GM12878 (cell line): Measurements from ENCODE around the gene NR4A2. TPM values are rescaled to one million over a fixed set of nuclear protein-coding genes. Genes with fewer than 3 reads are reported as not detected.

Source experiments
- BACH1 ChIP-seq: fragments of 450-650 bp; IDR thresholded peaks from 2 replicates; pipeline ENCODE4 v1.6.1; 2017; ENCODE audit warnings: mild to moderate bottlenecking, borderline replicate concordance
- BHLHE40 ChIP-seq, 2 experiments: fragments of 450-650 bp in 1 of 2; IDR thresholded peaks; 2 replicates each; pipeline ENCODE4 v1.6.1; 2011 to 2017; ENCODE audit warnings: low read depth in 2 of 2, borderline replicate concordance in 1 of 2, improper control_type of control experiment in 1 of 2, low read length in 1 of 2, mild to moderate bottlenecking in 1 of 2
- BMI1 ChIP-seq: fragments of 450-650 bp; IDR thresholded peaks from 2 replicates; pipeline ENCODE4 v1.6.1; 2016; ENCODE audit warnings: mild to moderate bottlenecking, moderate library complexity, borderline replicate concordance
- BRCA1 ChIP-seq: IDR thresholded peaks from 2 replicates; pipeline ENCODE4 v1.6.1; 2011; ENCODE audit warnings: low read depth, low read length, improper control_type of control experiment
- CBX5 ChIP-seq: sonication (generic); IDR thresholded peaks from 2 replicates; pipeline ENCODE4 v1.6.1; 2016; ENCODE audit warnings: low read depth, moderate library complexity, mild to moderate bottlenecking, inconsistent platforms
- DPF2 ChIP-seq: fragments of 450-650 bp; IDR thresholded peaks from 2 replicates; pipeline ENCODE4 v1.6.1; 2017; ENCODE audit warnings: mild to moderate bottlenecking
- IRF5 ChIP-seq: fragments of 450-650 bp; IDR thresholded peaks from 2 replicates; pipeline ENCODE4 v1.6.1; 2017; ENCODE audit warnings: borderline replicate concordance
- MEF2A ChIP-seq: IDR thresholded peaks from 2 replicates; pipeline ENCODE4 v1.6.1; 2011; ENCODE audit warnings: low read depth, mild to moderate bottlenecking, low read length, moderate library complexity; ENCODE audit not compliant: insufficient read depth
- MTA2 ChIP-seq: fragments of 450-650 bp; IDR thresholded peaks from 2 replicates; pipeline ENCODE4 v1.6.1; 2016; ENCODE audit warnings: low read depth, mild to moderate bottlenecking, moderate library complexity
- NR2C2 ChIP-seq: IDR thresholded peaks from 2 replicates; pipeline ENCODE4 v1.6.1; 2011; ENCODE audit warnings: borderline replicate concordance, low read depth; ENCODE audit not compliant: control insufficient read depth, insufficient read length
- NRF1 ChIP-seq: conservative IDR thresholded peaks from 2 replicates; pipeline ENCODE4 v1.6.1; 2011; ENCODE audit warnings: mild to moderate bottlenecking, low read depth, low read length, improper control_type of control experiment
- PAX5 ChIP-seq: IDR thresholded peaks from 2 replicates; pipeline ENCODE4 v1.6.1; 2011; ENCODE audit warnings: low read depth, low read length, borderline replicate concordance
- PML ChIP-seq: IDR thresholded peaks from 2 replicates; pipeline ENCODE4 v1.6.1; 2012; ENCODE audit warnings: low read length, inconsistent platforms
- RB1 ChIP-seq: fragments of 450-650 bp; formaldehyde crosslinking; IDR thresholded peaks from 2 replicates; pipeline ENCODE4 v1.6.1; 2017; ENCODE audit warnings: mild to moderate bottlenecking, borderline replicate concordance
- RELA ChIP-seq: fragments of 450-650 bp; IDR thresholded peaks from 2 replicates; pipeline ENCODE4 v1.8.0; 2014; ENCODE audit warnings: borderline replicate concordance; ENCODE audit not compliant: partially characterized antibody
- RUNX3 ChIP-seq: IDR thresholded peaks from 2 replicates; pipeline ENCODE4 v1.6.1; 2012; ENCODE audit warnings: low read length, inconsistent platforms
- SIX5 ChIP-seq: IDR thresholded peaks from 2 replicates; pipeline ENCODE4 v1.6.1; 2011; ENCODE audit warnings: mild to moderate bottlenecking, low read depth, low read length, moderate library complexity; ENCODE audit not compliant: severe bottlenecking
- SMARCA5 ChIP-seq: fragments of 450-650 bp; IDR thresholded peaks from 2 replicates; pipeline ENCODE4 v1.6.1; 2017; ENCODE audit warnings: mild to moderate bottlenecking
- USF1 ChIP-seq: IDR thresholded peaks from 2 replicates; pipeline ENCODE4 v1.6.1; 2011; ENCODE audit warnings: borderline replicate concordance, low read depth, mild to moderate bottlenecking, moderate library complexity, mixed read lengths, low read length; ENCODE audit not compliant: insufficient read depth; ENCODE audit errors: extremely low read length
- ZNF274 ChIP-seq: IDR thresholded peaks from one replicate; pipeline ENCODE4 v1.8.0; 2011; ENCODE audit not compliant: insufficient read length, insufficient read depth
- polyA plus RNA-seq, 11 experiments: library from polyadenylated mRNA; depleted of rRNA in 4 of 11; unstranded in 6 of 11; stranded (reverse) in 5 of 11; fragments of >200 nt; fragmentation: Nextera tagmentation in 4 of 11; fragmentation: Illumina TruSeq in 1 of 11; extraction: Ambion mirVana in 4 of 11; extraction: Trizol in 1 of 11; gene quantifications; 1 replicate in 1 of 11; 2 replicates in 10 of 11; pipeline versions ENCODE4 v1.2.1 to v1.2.3, GENCODE V29; 2011 to 2016; ENCODE audit warnings: inconsistent platforms in 2 of 11, missing spikeins in 2 of 11, low read depth in 1 of 11
- total RNA-seq, 4 experiments: library from RNA; depleted of rRNA in 3 of 4; stranded (reverse); fragments of >200 nt in 3 of 4; fragmentation: Illumina TruSeq in 1 of 4; extraction: Trizol in 1 of 4; gene quantifications; 2 replicates each; pipeline versions ENCODE4 v1.2.1 to v1.2.3, GENCODE V29; 2013 to 2021
- TF ChIP-seq, protein P1 (sequence below): fragments of 450-650 bp; formaldehyde crosslinking; IDR thresholded peaks from 2 replicates; pipeline ENCODE4 v1.4.0; 2022; ENCODE audit warnings: mild to moderate bottlenecking, moderate library complexity
- TF ChIP-seq, protein P2 (sequence below): fragments of 450-650 bp; IDR thresholded peaks from 2 replicates; pipeline ENCODE4 v1.6.1; 2017; ENCODE audit warnings: mild to moderate bottlenecking

The NR4A2 gene
- total and polyA plus RNA-seq, 10 of the 15 experiments (the other 5 are each of a cell fraction or from before 2014, with no cell fraction given): 0.15 to 3.4 (median 0.58) TPM

- no peak for TF ChIP-seq USF1
- no peak; the same call in 1 of the 2 replicates for TF ChIP-seq CBX5
- TF ChIP-seq, protein P1, sequence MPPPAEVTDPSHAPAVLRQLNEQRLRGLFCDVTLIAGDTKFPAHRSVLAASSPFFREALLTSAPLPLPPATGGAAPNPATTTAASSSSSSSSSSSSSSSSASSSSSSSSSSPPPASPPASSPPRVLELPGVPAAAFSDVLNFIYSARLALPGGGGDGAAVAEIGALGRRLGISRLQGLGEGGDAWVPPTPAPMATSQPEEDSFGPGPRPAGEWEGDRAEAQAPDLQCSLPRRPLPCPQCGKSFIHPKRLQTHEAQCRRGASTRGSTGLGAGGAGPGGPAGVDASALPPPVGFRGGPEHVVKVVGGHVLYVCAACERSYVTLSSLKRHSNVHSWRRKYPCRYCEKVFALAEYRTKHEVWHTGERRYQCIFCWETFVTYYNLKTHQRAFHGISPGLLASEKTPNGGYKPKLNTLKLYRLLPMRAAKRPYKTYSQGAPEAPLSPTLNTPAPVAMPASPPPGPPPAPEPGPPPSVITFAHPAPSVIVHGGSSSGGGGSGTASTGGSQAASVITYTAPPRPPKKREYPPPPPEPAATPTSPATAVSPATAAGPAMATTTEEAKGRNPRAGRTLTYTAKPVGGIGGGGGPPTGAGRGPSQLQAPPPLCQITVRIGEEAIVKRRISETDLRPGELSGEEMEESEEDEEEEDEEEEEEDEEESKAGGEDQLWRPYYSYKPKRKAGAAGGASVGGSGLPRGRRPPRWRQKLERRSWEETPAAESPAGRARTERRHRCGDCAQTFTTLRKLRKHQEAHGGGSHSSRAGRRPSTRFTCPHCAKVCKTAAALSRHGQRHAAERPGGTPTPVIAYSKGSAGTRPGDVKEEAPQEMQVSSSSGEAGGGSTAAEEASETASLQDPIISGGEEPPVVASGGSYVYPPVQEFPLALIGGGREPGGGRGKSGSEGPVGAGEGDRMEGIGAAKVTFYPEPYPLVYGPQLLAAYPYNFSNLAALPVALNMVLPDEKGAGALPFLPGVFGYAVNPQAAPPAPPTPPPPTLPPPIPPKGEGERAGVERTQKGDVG (CRISPR knock-in tag): no peak
- TF ChIP-seq RUNX3: peak; percentile 45; the same call in 1 of the 2 replicates
- TF ChIP-seq, protein P2, sequence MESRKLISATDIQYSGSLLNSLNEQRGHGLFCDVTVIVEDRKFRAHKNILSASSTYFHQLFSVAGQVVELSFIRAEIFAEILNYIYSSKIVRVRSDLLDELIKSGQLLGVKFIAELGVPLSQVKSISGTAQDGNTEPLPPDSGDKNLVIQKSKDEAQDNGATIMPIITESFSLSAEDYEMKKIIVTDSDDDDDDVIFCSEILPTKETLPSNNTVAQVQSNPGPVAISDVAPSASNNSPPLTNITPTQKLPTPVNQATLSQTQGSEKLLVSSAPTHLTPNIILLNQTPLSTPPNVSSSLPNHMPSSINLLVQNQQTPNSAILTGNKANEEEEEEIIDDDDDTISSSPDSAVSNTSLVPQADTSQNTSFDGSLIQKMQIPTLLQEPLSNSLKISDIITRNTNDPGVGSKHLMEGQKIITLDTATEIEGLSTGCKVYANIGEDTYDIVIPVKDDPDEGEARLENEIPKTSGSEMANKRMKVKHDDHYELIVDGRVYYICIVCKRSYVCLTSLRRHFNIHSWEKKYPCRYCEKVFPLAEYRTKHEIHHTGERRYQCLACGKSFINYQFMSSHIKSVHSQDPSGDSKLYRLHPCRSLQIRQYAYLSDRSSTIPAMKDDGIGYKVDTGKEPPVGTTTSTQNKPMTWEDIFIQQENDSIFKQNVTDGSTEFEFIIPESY: no peak
- TF ChIP-seq BRCA1: no peak
- TF ChIP-seq RELA: peak; percentile 56
- TF ChIP-seq SIX5: no peak
- TF ChIP-seq MTA2: peak; percentile 72; the same call in 1 of the 2 replicates
- TF ChIP-seq RB1: peak; percentile 25; the same call in 1 of the 2 replicates
- TF ChIP-seq SMARCA5: no peak
- no peak for TF ChIP-seq BACH1
- 0 out of 2 replicates have a peak, but pooled peaks have one; percentile 14 for TF ChIP-seq BMI1
- TF ChIP-seq BHLHE40 (IDR thresholded peaks at IDR 0.05; ENCODE audit: borderline replicate concordance in 1 of 2, low read depth in 2 of 2, low read length in 1 of 2): 0 out of 4 replicates have a peak, but pooled peaks of 1 of the 2 experiments have one; percentile 47
- no peak for TF ChIP-seq IRF5
- TF ChIP-seq PAX5: peak; percentile 76; the same call in 1 of the 2 replicates
- TF ChIP-seq NR2C2: no peak
- peak; percentile 82 for TF ChIP-seq MEF2A
- no peak for TF ChIP-seq ZNF274
- no peak for TF ChIP-seq NRF1
- TF ChIP-seq DPF2: 0 out of 2 replicates have a peak, but pooled peaks have one; percentile 64
- no peak for TF ChIP-seq PML
Measured at GRCh38 chr2:156334496-156335478, 2.3 kb upstream of the NR4A2 start (continued).
